ENCODE measurements around the gene KLHL18.

The KLHL18 gene

DNA sequence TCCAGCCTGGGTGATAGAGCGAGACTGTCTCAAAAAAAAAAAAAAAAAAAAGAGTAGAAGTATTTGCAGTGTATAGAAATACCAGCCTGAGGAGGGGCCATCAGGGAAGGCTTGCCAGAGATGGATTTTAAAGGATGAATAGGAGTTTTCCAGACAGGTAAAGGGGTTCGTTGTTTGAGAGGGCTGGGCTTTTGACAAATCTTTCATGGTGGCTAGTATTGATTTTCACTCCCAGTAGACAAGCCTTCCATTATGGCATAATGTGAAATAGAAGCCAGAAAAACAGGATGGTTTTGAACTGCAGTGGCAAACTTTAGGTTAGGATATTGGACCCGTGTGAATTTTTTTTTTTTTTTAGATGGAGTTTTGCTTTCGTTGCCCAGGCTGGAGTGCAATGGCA, 101.7 kb downstream of the KLHL18 start:
- TF ChIP-seq CTCF (IDR thresholded peaks at IDR 0.05; ENCODE audit: insufficient read depth, missing control alignments) = no peak
- FAIRE-seq (no peak), DNase-seq (ENCODE audit: insufficient read length, low spot score) (no peak)

DNA sequence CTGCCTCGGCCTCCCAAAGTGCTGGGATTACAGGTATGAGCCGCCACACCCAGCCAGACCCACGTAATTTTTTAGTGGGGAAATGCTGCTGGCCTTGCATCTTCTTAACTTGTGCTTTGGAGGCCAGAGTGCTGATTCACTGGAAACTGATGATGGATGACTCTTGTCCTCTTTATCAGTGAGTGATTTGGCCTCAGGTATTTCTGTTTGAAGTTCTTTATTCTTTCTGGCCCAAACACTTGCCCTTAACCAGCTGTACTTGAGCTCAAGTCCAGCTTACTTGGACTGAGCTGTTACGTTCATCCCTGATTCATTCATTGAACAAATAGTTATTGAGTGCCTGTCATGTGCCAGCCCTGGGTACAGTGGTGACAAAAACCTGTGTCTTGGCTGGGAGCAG, 102.3 kb downstream of the KLHL18 start:
- DNase-seq (ENCODE audit: insufficient read length, low spot score) = no peak
- FAIRE-seq = no peak
- TF ChIP-seq CTCF (IDR thresholded peaks at IDR 0.05; ENCODE audit: insufficient read depth, missing control alignments) = no peak

DNA sequence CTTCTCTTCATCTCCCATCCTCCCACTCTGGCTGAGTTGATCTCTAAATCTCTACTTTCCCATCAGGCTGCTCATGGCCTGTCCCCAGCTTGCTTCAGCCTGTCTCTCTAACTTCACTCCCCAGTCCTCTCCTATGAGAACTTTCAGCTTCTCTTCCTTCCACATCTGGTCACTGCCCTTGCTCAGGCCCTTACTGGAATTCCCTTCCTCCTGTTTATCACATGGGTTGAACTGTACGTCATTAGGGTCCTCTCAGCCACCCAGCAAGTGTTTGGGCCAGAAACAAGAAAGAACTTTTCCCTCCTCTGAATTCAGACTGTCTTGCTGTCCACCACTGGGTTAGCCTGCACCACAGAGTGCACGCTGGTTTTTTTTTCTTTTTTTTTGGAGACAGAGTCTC, 103.1 kb downstream of the KLHL18 start:
- FAIRE-seq (no peak), DNase-seq (ENCODE audit: insufficient read length, low spot score) (no peak)
- no peak for TF ChIP-seq CTCF (IDR thresholded peaks at IDR 0.05; ENCODE audit: insufficient read depth, missing control alignments)

DNA sequence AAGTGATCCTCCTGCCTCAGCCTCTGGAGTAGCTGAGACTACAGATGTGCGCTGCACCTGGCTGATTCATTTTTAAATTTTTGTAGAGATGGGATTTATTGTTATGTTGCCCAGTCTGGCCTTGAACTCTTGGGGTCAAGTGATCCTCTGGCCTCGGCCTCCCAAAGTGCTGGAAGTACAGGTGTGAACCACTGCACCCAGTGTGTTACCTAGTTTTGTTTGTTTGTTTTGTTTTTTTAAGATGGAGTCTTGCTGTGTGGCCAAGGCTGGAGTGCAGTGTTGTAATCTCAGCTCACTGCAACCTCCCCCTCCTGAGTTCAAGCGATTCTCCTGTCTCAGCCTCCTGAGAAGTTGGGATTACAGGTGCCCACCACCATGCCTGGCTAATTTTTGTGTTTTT, 110.2 kb downstream of the KLHL18 start:
- TF ChIP-seq CTCF (IDR thresholded peaks at IDR 0.05; ENCODE audit: insufficient read depth, missing control alignments) = no peak
- DNase-seq (ENCODE audit: insufficient read length, low spot score) (no peak), FAIRE-seq (no peak)

DNA sequence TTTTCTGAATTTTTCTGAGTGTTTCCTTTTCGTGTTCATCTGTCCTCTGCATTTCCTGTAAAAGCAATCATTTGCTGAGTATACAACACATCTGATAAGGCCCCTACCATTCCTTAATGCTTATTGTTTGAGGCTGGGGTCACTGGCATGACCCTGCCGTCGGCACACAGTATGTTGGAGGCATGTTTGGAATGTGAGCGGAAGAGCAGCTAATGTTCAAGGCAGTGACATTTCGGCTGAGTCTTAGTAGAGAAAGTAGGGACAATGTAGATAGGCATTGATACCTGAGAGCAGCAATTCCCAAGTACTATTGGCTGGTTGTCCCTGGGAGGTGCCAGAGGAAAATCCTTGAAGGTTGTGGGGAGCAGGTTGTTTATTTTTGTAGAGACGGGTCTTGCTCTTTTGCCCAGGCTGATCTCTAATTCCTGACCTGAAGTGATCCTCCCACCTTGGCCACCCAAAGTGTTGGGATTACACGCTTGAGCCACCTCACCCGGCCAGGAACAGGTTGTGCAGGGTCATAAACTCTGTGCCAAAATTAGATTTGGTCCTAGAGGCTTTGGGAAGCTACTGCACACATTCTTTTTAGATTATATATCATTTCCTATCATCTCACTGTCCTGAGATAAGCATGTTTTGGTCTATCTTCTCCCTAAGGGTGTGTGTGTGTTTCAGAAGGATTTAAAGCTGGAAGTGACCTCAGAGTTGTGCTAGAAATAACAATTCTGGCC, 111.6 kb downstream of the KLHL18 start:
- FAIRE-seq = no peak
- TF ChIP-seq CTCF (IDR thresholded peaks at IDR 0.05; ENCODE audit: insufficient read depth, missing control alignments) = no peak
- DNase-seq (ENCODE audit: insufficient read length, low spot score) = no peak

GRCh38 chr3:47394881-47395280, 112.1 kb downstream of the KLHL18 start:
- no peak for TF ChIP-seq CTCF (IDR thresholded peaks at IDR 0.05; ENCODE audit: insufficient read depth, missing control alignments)
- DNase-seq (ENCODE audit: insufficient read length, low spot score) (no peak), FAIRE-seq (no peak)

Measured in D721Med (cell line).